MM.1S (cell line): Measurements from ENCODE around the gene FGF1.

Experiments used
- DNase-seq: peaks from one replicate; pipeline ENCODE4 v3.0.0-alpha.2; 2015
- H2AFZ ChIP-seq: fragments of 300-600 bp; sonication (generic); 2 replicates; pipeline ENCODE4 v1.6.0; 2016; ENCODE audit warnings: antibody characterized with exemption, low read length
- H3F3A ChIP-seq: fragments of 300-600 bp; sonication (generic); 2 replicates; pipeline ENCODE4 v1.6.1; 2016; ENCODE audit warnings: mild to moderate bottlenecking, antibody characterized with exemption, low read length, moderate library complexity, mixed read lengths; ENCODE audit not compliant: insufficient read depth
- H3K27ac ChIP-seq: fragments of 300-600 bp; sonication (generic); 2 replicates; pipeline ENCODE4 v1.5.1; 2016; ENCODE audit warnings: mild to moderate bottlenecking, low read length
- H3K27me3 ChIP-seq: fragments of 300-600 bp; sonication (generic); replicated peaks from 2 replicates; pipeline ENCODE4 v1.6.0; 2016; ENCODE audit warnings: low read length; ENCODE audit not compliant: insufficient read depth
- H3K36me3 ChIP-seq: fragments of 300-600 bp; sonication (generic); replicated peaks from 2 replicates; pipeline ENCODE4 v1.6.1; 2016; ENCODE audit warnings: mild to moderate bottlenecking, low read length, mixed read lengths; ENCODE audit not compliant: insufficient read depth
- H3K4me1 ChIP-seq: fragments of 300-600 bp; sonication (generic); 2 replicates; pipeline ENCODE4 v1.6.1; 2016; ENCODE audit warnings: low read length, mixed read lengths
- H3K4me2 ChIP-seq: fragments of 300-600 bp; sonication (generic); 2 replicates; pipeline ENCODE4 v1.6.0; 2016; ENCODE audit warnings: low read depth, low read length
- H3K4me3 ChIP-seq: fragments of 300-600 bp; sonication (generic); 2 replicates; pipeline ENCODE4 v1.5.1; 2016; ENCODE audit warnings: low read length, mixed read lengths
- H3K79me2 ChIP-seq: fragments of 300-600 bp; sonication (generic); 2 replicates; pipeline ENCODE4 v1.6.1; 2016; ENCODE audit warnings: mixed run types, low read length, mixed read lengths
- H3K9ac ChIP-seq: fragments of 300-600 bp; sonication (generic); 2 replicates; pipeline ENCODE4 v1.6.1; 2016; ENCODE audit warnings: low read length, mixed read lengths
- H3K9me2 ChIP-seq: fragments of 300-600 bp; sonication (generic); replicated peaks from 2 replicates; pipeline ENCODE4 v1.6.1; 2016; ENCODE audit warnings: mild to moderate bottlenecking, low read length, mixed read lengths; ENCODE audit not compliant: insufficient read depth
- H3K9me3 ChIP-seq: fragments of 300-600 bp; sonication (generic); replicated peaks from 2 replicates; pipeline ENCODE4 v1.6.1; 2016; ENCODE audit warnings: mild to moderate bottlenecking, low read length, mixed read lengths; ENCODE audit not compliant: insufficient read depth
- H4K20me1 ChIP-seq: fragments of 300-600 bp; sonication (generic); 2 replicates; pipeline ENCODE4 v1.6.1; 2016; ENCODE audit warnings: mild to moderate bottlenecking, low read length, moderate library complexity, mixed read lengths; ENCODE audit not compliant: insufficient read depth
- CTCF ChIP-seq: fragments of 300-600 bp; sonication (generic); IDR thresholded peaks from 2 replicates; pipeline ENCODE4 v1.5.1; 2016; ENCODE audit warnings: antibody characterized with exemption, low read length, mixed read lengths
- EZH2 ChIP-seq: fragments of 300-600 bp; sonication (generic); optimal IDR thresholded peaks from 2 replicates; pipeline ENCODE3; 2017; ENCODE audit warnings: low read depth, mild to moderate bottlenecking, antibody characterized with exemption, low read length, mixed read lengths
- EZH2phosphoT487 ChIP-seq: fragments of 300-600 bp; sonication (generic); IDR thresholded peaks from 2 replicates; pipeline ENCODE4 v1.6.1; 2018; ENCODE audit warnings: antibody characterized with exemption, low read length

FGF1 gene

GRCh38 chr5:142542906-142543305 lies 143.0 kb downstream of the FGF1 start:
- Histone ChIP-seq H3K79me2 (no peaks in the 10 kb centered on the region), H3K27ac (no peak overlapping the region), H2AFZ (no peak overlapping the region), H3K9me3 (no peaks in the 10 kb centered on the region), H4K20me1 (no peaks in the 10 kb centered on the region), H3K4me2 (no peak overlapping the region), H3K27me3 (no peaks in the 10 kb centered on the region), H3K4me3 (no peak overlapping the region), H3F3A (no peaks in the 10 kb centered on the region), H3K9me2 (no peaks in the 10 kb centered on the region), H3K4me1 (no peaks in the 10 kb centered on the region), H3K9ac (no peak overlapping the region), H3K36me3 (no peaks in the 10 kb centered on the region)
- TF ChIP-seq CTCF = no peak
- no peak for TF ChIP-seq EZH2
- TF ChIP-seq EZH2phosphoT487 = no peak
- DNase-seq = no peak
